HG02571 (cell line): Measurements from ENCODE around the gene ATP5MG.
"Not testable (repeated sequence)": the region's sequence is repeated elsewhere in the genome, so short reads cannot be mapped to it uniquely, and the experiment has no call there.

Source experiments
- ATAC-seq: cut with Tn5 transposase; IDR thresholded peaks from one replicate; pipeline ENCODE4 v1.9.1; 2021; ENCODE audit warnings: mild to moderate bottlenecking, moderate library complexity; ENCODE audit not compliant: unreplicated experiment

ATP5MG gene

GRCh38 chr11:118406599-118407166 is 5.3 kb downstream of the ATP5MG start:
- ATAC-seq, result no peak

GRCh38 chr11:118410055-118410745 is 8.8 kb downstream of the ATP5MG start:
- no peak for ATAC-seq

- ATAC-seq, result no peak
Observed at GRCh38 chr11:118411530-118411929, 10.1 kb downstream of the ATP5MG start.

- ATAC-seq, result no peak
Observed at GRCh38 chr11:118412921-118413320, 11.5 kb downstream of the ATP5MG start.

- ATAC-seq, result no peak
Observed at GRCh38 chr11:118415062-118415738, 13.8 kb downstream of the ATP5MG start.

GRCh38 chr11:118415739-118416068 is 14.3 kb downstream of the ATP5MG start:
- no peak for ATAC-seq

- ATAC-seq, result not testable (repeated sequence)
Observed at GRCh38 chr11:118416900-118417299, 15.5 kb downstream of the ATP5MG start.

- ATAC-seq, result no peak
Observed at GRCh38 chr11:118417801-118418200, 16.4 kb downstream of the ATP5MG start.

GRCh38 chr11:118418766-118419165 is 17.4 kb downstream of the ATP5MG start:
- no peak for ATAC-seq

GRCh38 chr11:118427707-118428106 is 26.3 kb downstream of the ATP5MG start:
- no peak for ATAC-seq

- ATAC-seq, result no peak
Observed at GRCh38 chr11:118430956-118431355, 29.6 kb downstream of the ATP5MG start.

GRCh38 chr11:118434123-118434552 is 32.7 kb downstream of the ATP5MG start:
- no peak for ATAC-seq

GRCh38 chr11:118434553-118435289 is 33.3 kb downstream of the ATP5MG start:
- ATAC-seq, result no peak

GRCh38 chr11:118435290-118435892 is 34.0 kb downstream of the ATP5MG start:
- ATAC-seq, result peak; percentile 29

- ATAC-seq, result peak; percentile 49
Observed at GRCh38 chr11:118435893-118436624, 34.7 kb downstream of the ATP5MG start, which contains the start of gene KMT2A. Gene KMT2A (plus strand): TSS chr11:118436492. CDS start chr11:118436513, 21 bp downstream.

- ATAC-seq, result no peak
Observed at GRCh38 chr11:118436639-118437207, 35.3 kb downstream of the ATP5MG start.

GRCh38 chr11:118437208-118438125 is 36.1 kb downstream of the ATP5MG start:
- no peak for ATAC-seq

GRCh38 chr11:118438314-118438931 is 37.0 kb downstream of the ATP5MG start:
- ATAC-seq, result no peak
